ENCODE data around the gene DNAH11. TPM values are rescaled to one million over a fixed set of nuclear protein-coding genes. Genes with fewer than 3 reads are reported as not detected.
"Not testable (repeated sequence)": the region's sequence is repeated elsewhere in the genome, so short reads cannot be mapped to it uniquely, and the experiment has no call there.

Gene DNAH11
- total RNA-seq, 6 donors from 2014 or later, result 4.2 to 45.5 (median 12.0) TPM

DNA sequence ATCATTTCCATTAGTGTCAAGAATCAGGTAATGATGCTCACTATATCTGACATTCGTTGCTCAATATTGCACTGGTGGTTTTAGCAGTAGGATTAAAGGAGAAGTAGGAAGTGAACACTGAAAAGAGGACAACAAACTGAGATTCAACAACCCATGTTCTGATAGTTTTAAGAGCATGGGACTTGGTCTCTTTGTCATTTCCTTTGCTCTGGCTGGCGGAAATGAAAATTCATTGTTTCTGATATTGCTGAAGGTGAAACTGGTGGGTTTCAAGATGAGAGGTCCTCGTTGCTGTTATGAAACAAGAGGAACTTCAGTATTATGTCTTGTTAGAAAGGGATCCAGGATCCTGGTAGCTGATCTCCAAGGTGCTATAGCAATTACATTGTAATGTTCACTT, 129.0 kb downstream of the DNAH11 start:
- no peak for TF ChIP-seq POLR2AphosphoS5 (IDR thresholded peaks at IDR 0.05)
- TF ChIP-seq, protein P1, sequence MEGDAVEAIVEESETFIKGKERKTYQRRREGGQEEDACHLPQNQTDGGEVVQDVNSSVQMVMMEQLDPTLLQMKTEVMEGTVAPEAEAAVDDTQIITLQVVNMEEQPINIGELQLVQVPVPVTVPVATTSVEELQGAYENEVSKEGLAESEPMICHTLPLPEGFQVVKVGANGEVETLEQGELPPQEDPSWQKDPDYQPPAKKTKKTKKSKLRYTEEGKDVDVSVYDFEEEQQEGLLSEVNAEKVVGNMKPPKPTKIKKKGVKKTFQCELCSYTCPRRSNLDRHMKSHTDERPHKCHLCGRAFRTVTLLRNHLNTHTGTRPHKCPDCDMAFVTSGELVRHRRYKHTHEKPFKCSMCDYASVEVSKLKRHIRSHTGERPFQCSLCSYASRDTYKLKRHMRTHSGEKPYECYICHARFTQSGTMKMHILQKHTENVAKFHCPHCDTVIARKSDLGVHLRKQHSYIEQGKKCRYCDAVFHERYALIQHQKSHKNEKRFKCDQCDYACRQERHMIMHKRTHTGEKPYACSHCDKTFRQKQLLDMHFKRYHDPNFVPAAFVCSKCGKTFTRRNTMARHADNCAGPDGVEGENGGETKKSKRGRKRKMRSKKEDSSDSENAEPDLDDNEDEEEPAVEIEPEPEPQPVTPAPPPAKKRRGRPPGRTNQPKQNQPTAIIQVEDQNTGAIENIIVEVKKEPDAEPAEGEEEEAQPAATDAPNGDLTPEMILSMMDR (IDR thresholded peaks at IDR 0.05), result no peak
- TF ChIP-seq EP300 (IDR thresholded peaks at IDR 0.05), result no peak
- TF ChIP-seq POLR2A (IDR thresholded peaks at IDR 0.05), result no peak
- DNase-seq (no peak), ATAC-seq (ENCODE audit: low FRiP score in 2 of 2) (no peak)
- Histone ChIP-seq H3K27me3 (no peaks in the 10 kb centered on the region), H3K4me1 (no peaks in the 10 kb centered on the region), H3K4me3 (no peak overlapping the region), H3K9me3 (no peaks in the 10 kb centered on the region), H3K27ac (no peak overlapping the region), H3K36me3 (no peaks in the 10 kb centered on the region)
- WGBS, 2 donors, result 58 to 69% methylated on average over 3 of the region's 3 CpGs

DNA sequence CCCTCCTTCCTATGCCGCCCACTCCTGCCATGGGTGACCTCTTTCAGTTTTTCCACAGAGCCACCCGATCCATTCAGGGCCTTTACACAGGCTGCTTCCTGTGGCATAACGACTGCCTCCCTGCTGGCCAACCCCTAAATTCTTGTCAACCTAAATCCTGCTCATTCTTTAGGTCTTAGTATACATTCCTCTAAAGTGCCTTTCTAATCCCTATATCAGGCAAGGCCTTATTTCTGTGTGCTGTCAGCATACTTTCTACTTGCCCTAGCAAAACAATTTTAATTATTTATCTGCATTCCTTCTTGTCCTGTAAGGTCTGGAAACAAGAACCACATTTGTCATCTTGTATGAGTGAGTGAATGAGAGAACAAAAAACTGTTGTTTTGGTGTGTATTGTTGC, 132.4 kb downstream of the DNAH11 start:
- ATAC-seq (ENCODE audit: low FRiP score in 2 of 2) (no peak), DNase-seq (no peak)
- H3K27me3 ChIP-seq, result no peaks in the 10 kb centered on the region
- TF ChIP-seq POLR2AphosphoS5 (IDR thresholded peaks at IDR 0.05) (no peak), POLR2A (IDR thresholded peaks at IDR 0.05) (no peak), EP300 (IDR thresholded peaks at IDR 0.05) (no peak)
- TF ChIP-seq, protein P1 (IDR thresholded peaks at IDR 0.05), result no peak
- no peaks in the 10 kb centered on the region for H3K4me1 ChIP-seq
- H3K27ac ChIP-seq, result no peak overlapping the region
- WGBS, 2 donors, result 60 to 67% methylated on average over 3 of the region's 3 CpGs
- H3K4me3 ChIP-seq, result no peak overlapping the region
- H3K36me3 ChIP-seq, result no peaks in the 10 kb centered on the region
- peaks cover 0 to 4% (median 2%) of the 10 kb centered on the region in 4 donors for H3K9me3 ChIP-seq

DNA sequence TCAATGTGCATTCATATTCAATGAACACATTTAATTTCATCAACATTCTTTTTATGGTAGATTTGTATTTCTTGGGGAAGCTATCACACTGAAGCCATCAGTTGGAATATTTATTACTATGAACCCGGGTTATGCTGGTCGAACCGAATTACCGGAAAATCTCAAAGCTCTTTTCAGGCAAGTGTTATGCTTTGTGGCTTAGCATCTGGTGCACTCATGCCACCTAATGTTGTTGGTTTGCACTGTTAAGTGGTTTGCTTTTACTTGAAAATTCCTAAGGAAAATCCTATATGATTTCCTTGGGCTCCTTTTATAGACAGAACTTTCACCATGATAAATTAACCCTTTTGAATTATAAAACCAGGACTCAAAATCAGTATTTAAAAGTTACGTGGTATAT, 147.9 kb downstream of the DNAH11 start:
- TF ChIP-seq POLR2A (IDR thresholded peaks at IDR 0.05), result no peak
- no peak for TF ChIP-seq EP300 (IDR thresholded peaks at IDR 0.05)
- TF ChIP-seq, protein P1 (IDR thresholded peaks at IDR 0.05), result no peak
- TF ChIP-seq POLR2AphosphoS5 (IDR thresholded peaks at IDR 0.05), result no peak
- DNase-seq, result no peak

DNA sequence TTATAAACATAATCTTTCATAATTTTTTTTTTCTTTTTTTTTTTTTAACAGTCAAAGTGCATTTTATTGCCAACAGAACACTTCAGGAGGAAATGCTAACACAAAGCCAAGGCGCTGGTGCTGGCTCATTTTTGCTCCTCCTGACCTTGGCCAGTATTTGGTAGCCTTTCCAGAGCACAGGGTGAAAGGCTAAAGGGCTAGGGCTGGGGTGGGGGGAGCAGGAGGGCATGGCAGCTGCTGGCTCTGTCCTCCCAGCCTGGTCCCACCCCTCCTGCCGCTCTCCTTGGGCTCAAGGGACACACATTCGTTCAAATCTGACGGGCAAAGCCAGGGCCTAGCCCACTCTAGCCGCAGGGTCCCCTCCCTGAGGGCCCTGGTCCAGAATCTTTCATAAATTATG, 148.3 kb downstream of the DNAH11 start:
- H3K4me1 ChIP-seq; H3K9me3 ChIP-seq; H3K27ac ChIP-seq; H3K36me3 ChIP-seq; H3K27me3 ChIP-seq; ATAC-seq (ENCODE audit: low FRiP score in 2 of 2); DNase-seq; H3K4me3 ChIP-seq: not testable (repeated sequence)
- 73 to 82% methylated on average over 5 of the region's 5 CpGs for WGBS, 2 donors

More for the DNA sequence above, 147.9 kb downstream of the DNAH11 start:
- H3K4me1 ChIP-seq, result no peaks in the 10 kb centered on the region
- H3K27me3 ChIP-seq, result no peaks in the 10 kb centered on the region
- no peak overlapping the region for H3K27ac ChIP-seq
- ATAC-seq (ENCODE audit: low FRiP score in 2 of 2), result no peak
- WGBS, 2 donors, result 76 to 77% methylated on average over 5 of the region's 5 CpGs
- no peaks in the 10 kb centered on the region for H3K36me3 ChIP-seq
- no peaks in the 10 kb centered on the region for H3K9me3 ChIP-seq
- H3K4me3 ChIP-seq, result no peak overlapping the region

DNA sequence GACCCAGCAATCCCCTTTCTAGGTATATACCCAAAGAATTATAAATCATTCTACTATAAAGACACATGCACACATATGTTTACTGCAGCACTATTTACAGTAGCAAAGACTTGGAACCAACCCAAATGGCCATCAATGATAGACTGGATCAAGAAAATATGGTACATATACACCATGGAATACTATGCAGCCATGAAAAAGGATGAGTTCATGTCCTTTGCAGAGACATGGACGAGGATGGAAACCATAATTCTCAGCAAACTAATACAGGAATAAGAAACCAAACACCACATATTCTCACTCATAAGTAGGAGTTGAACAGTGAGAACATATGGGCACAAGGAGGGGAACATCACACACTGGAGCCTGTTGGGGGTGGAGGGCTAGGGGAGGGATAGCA, 157.7 kb downstream of the DNAH11 start:
- H3K4me3 ChIP-seq; DNase-seq; H3K36me3 ChIP-seq; ATAC-seq (ENCODE audit: low FRiP score in 2 of 2); H3K9me3 ChIP-seq; H3K27me3 ChIP-seq; H3K27ac ChIP-seq; H3K4me1 ChIP-seq: not testable (repeated sequence)
- 73% methylated on average over 1 of the region's 1 CpG for WGBS, 2 donors

DNA sequence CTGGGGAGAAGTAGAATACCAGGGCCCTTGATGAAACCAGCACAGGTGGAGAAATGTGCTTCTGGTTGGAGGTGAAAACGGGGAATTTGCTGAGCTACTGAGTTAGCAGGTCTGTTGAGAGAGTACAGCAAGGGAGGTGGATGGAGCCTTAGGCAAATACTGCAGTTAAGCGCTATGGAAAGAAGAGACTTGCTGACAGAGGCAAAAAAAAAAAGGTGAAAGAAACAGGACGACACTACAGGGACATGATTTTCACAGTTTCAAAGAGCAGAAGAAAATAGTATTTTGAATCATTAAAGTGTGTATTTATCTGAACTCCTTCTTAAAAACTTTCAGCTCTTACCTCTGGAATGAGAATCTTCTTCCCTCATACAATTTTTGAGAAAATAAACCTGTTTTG, 159.5 kb downstream of the DNAH11 start:
- H3K9me3 ChIP-seq, result peaks cover 0 to 3% (median 0%) of the 10 kb centered on the region in 4 donors
- H3K27ac ChIP-seq, result no peak overlapping the region
- 54 to 80% methylated on average over 3 of the region's 3 CpGs for WGBS, 2 donors
- no peaks in the 10 kb centered on the region for H3K36me3 ChIP-seq
- no peaks in the 10 kb centered on the region for H3K27me3 ChIP-seq
- DNase-seq, result no peak
- TF ChIP-seq, protein P1 (IDR thresholded peaks at IDR 0.05), result no peak
- TF ChIP-seq POLR2A (IDR thresholded peaks at IDR 0.05) (no peak), POLR2AphosphoS5 (IDR thresholded peaks at IDR 0.05) (no peak), EP300 (IDR thresholded peaks at IDR 0.05) (no peak)
- no peaks in the 10 kb centered on the region for H3K4me1 ChIP-seq
- H3K4me3 ChIP-seq, result no peak overlapping the region
- ATAC-seq (ENCODE audit: low FRiP score in 2 of 2), result no peak

Measured in upper lobe of left lung (tissue), 6 donors.